GM19025 (cell line): ENCODE measurements around the gene CD40.

Source experiments
- ATAC-seq: cut with Tn5 transposase; IDR thresholded peaks from one replicate; pipeline ENCODE4 v1.9.1; 2021; ENCODE audit warnings: mild to moderate bottlenecking, low read depth, moderate library complexity; ENCODE audit not compliant: unreplicated experiment

CD40 gene

GRCh38 chr20:46139908-46140482, 21.9 kb downstream of the CD40 start:
- no peak for ATAC-seq

GRCh38 chr20:46142124-46142523, 24.0 kb downstream of the CD40 start:
- ATAC-seq: no peak

- no peak for ATAC-seq
These were observed 26.4 kb downstream of the CD40 start for GRCh38 chr20:46144432-46145025.

- ATAC-seq: no peak
These were observed 27.6 kb downstream of the CD40 start for GRCh38 chr20:46145713-46146112.

GRCh38 chr20:46148313-46149208, 30.4 kb downstream of the CD40 start:
- no peak for ATAC-seq

GRCh38 chr20:46150943-46151342, 32.8 kb downstream of the CD40 start:
- ATAC-seq: no peak

- no peak for ATAC-seq
These were observed 33.8 kb downstream of the CD40 start for GRCh38 chr20:46151936-46152335.

GRCh38 chr20:46152824-46153586, 34.9 kb downstream of the CD40 start:
- ATAC-seq: no peak

- no peak for ATAC-seq
These were observed 36.2 kb downstream of the CD40 start for GRCh38 chr20:46154305-46154704.

GRCh38 chr20:46154796-46155195, 36.7 kb downstream of the CD40 start:
- no peak for ATAC-seq

- no peak for ATAC-seq
These were observed 38.0 kb downstream of the CD40 start for GRCh38 chr20:46156065-46156464.

- ATAC-seq: no peak
These were observed 39.0 kb downstream of the CD40 start for GRCh38 chr20:46157076-46157592.

- ATAC-seq: no peak
These were observed 39.5 kb downstream of the CD40 start for GRCh38 chr20:46157625-46158024.

- ATAC-seq: no peak
These were observed 40.4 kb downstream of the CD40 start for GRCh38 chr20:46158476-46158987.

GRCh38 chr20:46159101-46159897, 41.2 kb downstream of the CD40 start:
- no peak for ATAC-seq

- no peak for ATAC-seq
These were observed 42.5 kb downstream of the CD40 start for GRCh38 chr20:46160661-46161060.

GRCh38 chr20:46161921-46162320, 43.8 kb downstream of the CD40 start:
- ATAC-seq: no peak

GRCh38 chr20:46164254-46164653, 46.1 kb downstream of the CD40 start:
- no peak for ATAC-seq

GRCh38 chr20:46167080-46167479, 49.0 kb downstream of the CD40 start:
- no peak for ATAC-seq

GRCh38 chr20:46168438-46168837, 50.3 kb downstream of the CD40 start:
- no peak for ATAC-seq
